Endothelial cell of umbilical vein (primary cell): ENCODE measurements around the gene LANCL1. TPM values are rescaled to one million over a fixed set of nuclear protein-coding genes. Genes with fewer than 3 reads are reported as not detected.

Experiments used
- BruUV-seq: library from RNA; stranded (reverse); fragments of 400-500 nt; replicated peaks from 2 replicates; lab custom pipeline; 2021; lab: Mats Ljungman, UMichigan
- CTCF ChIA-PET: fragments of 300-600, 350-600 bp; sonication (Branson Sonifier 250); formaldehyde crosslinking; loops from one replicate; lab custom pipeline; 2021; ENCODE audit warnings: antibody characterized with exemption, inconsistent platforms; lab: Charles Lee
- POLR2A ChIA-PET: fragments of 300-600, 350-600 bp; sonication (Branson Sonifier 250); formaldehyde crosslinking; loops from one replicate; lab custom pipeline; 2021; ENCODE audit warnings: antibody characterized with exemption, inconsistent platforms; lab: Charles Lee
- DNase-seq: peaks from one replicate; pipeline ENCODE4 v3.0.0-alpha.2; 2011; ENCODE audit warnings: low read depth, low spot score
- FAIRE-seq: peaks from 2 replicates; lab custom pipeline; 2011; peaks lifted over from hg19 to GRCh38; lab: Jason Lieb, UNC
- H2AFZ ChIP-seq: 2 replicates; pipeline ENCODE4 v1.6.0; 2012; ENCODE audit warnings: low read depth, low read length, control low read depth, inconsistent platforms
- H3K27ac ChIP-seq: 2 replicates; pipeline ENCODE4 v1.5.1; 2011; ENCODE audit warnings: low read depth, mild to moderate bottlenecking, control low read depth, low read length, moderate library complexity; ENCODE audit not compliant: insufficient read depth
- H3K27me3 ChIP-seq, 2 experiments: 2 replicates each; pipeline versions ENCODE4 v1.6.0 to v1.6.1; 2011; ENCODE audit warnings: low read length in 2 of 2, mixed read lengths in 1 of 2; ENCODE audit not compliant: control insufficient read depth in 2 of 2, insufficient read depth in 2 of 2
- H3K36me3 ChIP-seq, 2 experiments: 2 replicates in 1 of 2; 3 replicates in 1 of 2; pipeline ENCODE4 v1.5.1; 2011; ENCODE audit warnings: low read length in 2 of 2, mild to moderate bottlenecking in 1 of 2, moderate library complexity in 1 of 2; ENCODE audit not compliant: control insufficient read depth in 2 of 2, insufficient read depth in 2 of 2; ENCODE audit errors: extremely low read depth in 1 of 2
- H3K4me1 ChIP-seq: 3 replicates; pipeline ENCODE4 v1.5.1; 2011; ENCODE audit warnings: mild to moderate bottlenecking, low read length; ENCODE audit not compliant: control insufficient read depth, insufficient read depth; ENCODE audit errors: extremely low read depth
- H3K4me2 ChIP-seq: 2 replicates; pipeline ENCODE4 v1.6.1; 2011; ENCODE audit warnings: low read length, control low read depth, mixed read lengths; ENCODE audit not compliant: insufficient read depth
- H3K4me3 ChIP-seq, 3 experiments: fragments of 200-600 bp in 1 of 3; sonication (generic), shearing (Covaris generic) in 1 of 3; replicated peaks in 1 of 3; 2 replicates each; pipeline ENCODE4 v1.5.1; 2011 to 2016; ENCODE audit warnings: control low read depth in 3 of 3, low read length in 3 of 3, mild to moderate bottlenecking in 2 of 3, inconsistent platforms in 1 of 3, low read depth in 1 of 3, moderate library complexity in 1 of 3; ENCODE audit not compliant: insufficient read depth in 1 of 3
- H3K79me2 ChIP-seq: 2 replicates; pipeline ENCODE4 v1.6.0; 2012; ENCODE audit warnings: low read length, inconsistent platforms; ENCODE audit not compliant: control insufficient read depth, insufficient read depth
- H3K9ac ChIP-seq: replicated peaks from 2 replicates; pipeline ENCODE3; 2011; ENCODE audit warnings: low read length, control low read depth; ENCODE audit not compliant: insufficient read depth; ENCODE audit errors: extremely low read depth
- H3K9me1 ChIP-seq: replicated peaks from 3 replicates; pipeline ENCODE4 v1.6.0; 2011; ENCODE audit warnings: mild to moderate bottlenecking, low read length; ENCODE audit not compliant: control insufficient read depth, insufficient read depth; ENCODE audit errors: extremely low read depth
- H3K9me3 ChIP-seq: replicated peaks from 2 replicates; pipeline ENCODE4 v1.5.1; 2012; ENCODE audit warnings: low read length, inconsistent platforms; ENCODE audit not compliant: control insufficient read depth, insufficient read depth
- H4K20me1 ChIP-seq: replicated peaks from 2 replicates; pipeline ENCODE3; 2011; ENCODE audit warnings: mild to moderate bottlenecking, low read length; ENCODE audit not compliant: control insufficient read depth, insufficient read depth; ENCODE audit errors: extremely low read depth
- GATA2 ChIP-seq: IDR thresholded peaks from 2 replicates; pipeline ENCODE4 v1.7.0; 2011; ENCODE audit warnings: low read depth, mild to moderate bottlenecking, moderate library complexity, mixed read lengths, low read length; ENCODE audit not compliant: insufficient read length, insufficient read depth
- JUN ChIP-seq: IDR thresholded peaks from 2 replicates; pipeline ENCODE4 v1.6.1; 2011; ENCODE audit warnings: borderline replicate concordance, low read depth; ENCODE audit not compliant: insufficient read length, insufficient read depth
- MYC ChIP-seq: IDR thresholded peaks from one replicate; pipeline ENCODE4 v1.6.1; 2011; ENCODE audit warnings: mild to moderate bottlenecking, low read depth, low read length
- POLR2A ChIP-seq: IDR thresholded peaks from 2 replicates; pipeline ENCODE4 v1.6.1; 2012; ENCODE audit warnings: low read depth, mild to moderate bottlenecking, control low read depth, low read length
- POLR2AphosphoS5 ChIP-seq: IDR thresholded peaks from 2 replicates; pipeline ENCODE4 v1.6.1; 2012; ENCODE audit warnings: low read depth, mild to moderate bottlenecking, control low read depth, low read length, moderate library complexity; ENCODE audit not compliant: insufficient read depth
- dilution Hi-C: fragments of 300-500 bp; cut with MboI; formaldehyde crosslinking; loops from one replicate; pipeline ENCODE4 v1.15.0; 2019; ENCODE audit warnings: low sequenced_read_pairs; ENCODE audit not compliant: extremely low pct_ligation_motif_present
- intact Hi-C: fragments of 100-400 bp; cut with micrococcal nuclease; formaldehyde crosslinking; loops from one replicate; pipeline ENCODE4 v1.10.0; 2022
- polyA plus RNA-seq, 4 experiments: library from polyadenylated mRNA; depleted of rRNA in 3 of 4; stranded (reverse) in 3 of 4; unstranded in 1 of 4; fragments of >200 nt; gene quantifications; 2 replicates each; pipeline versions ENCODE4 v1.2.1 to v1.2.3, GENCODE V29; 2011 to 2012; ENCODE audit warnings: missing spikeins in 1 of 4
- total RNA-seq: library from RNA; stranded (reverse); gene quantifications from 2 replicates; pipeline ENCODE4 v1.2.3, GENCODE V29; 2021
- TF ChIP-seq, protein P1 (sequence below), 2 donors: IDR thresholded peaks; 1 replicate in 1 of 2; 2 replicates in 1 of 2; pipeline ENCODE4 v1.5.1; 2011; ENCODE audit warnings: low read length in 2 of 2, mild to moderate bottlenecking in 2 of 2, moderate library complexity in 2 of 2, control low read depth in 1 of 2, inconsistent platforms in 1 of 2, low read depth in 1 of 2; ENCODE audit not compliant: insufficient read depth in 1 of 2; ENCODE audit errors: extremely low read depth in 1 of 2
- TF ChIP-seq, protein P2 (sequence below): IDR thresholded peaks from 2 replicates; pipeline ENCODE4 v1.6.1; 2011; ENCODE audit not compliant: insufficient read depth, insufficient read length

Gene LANCL1
- total and polyA plus RNA-seq, 2 donors (not counting 3 experiments of a cell fraction or from before 2014, with no cell fraction given): 22.9 to 24.2 TPM

DNA sequence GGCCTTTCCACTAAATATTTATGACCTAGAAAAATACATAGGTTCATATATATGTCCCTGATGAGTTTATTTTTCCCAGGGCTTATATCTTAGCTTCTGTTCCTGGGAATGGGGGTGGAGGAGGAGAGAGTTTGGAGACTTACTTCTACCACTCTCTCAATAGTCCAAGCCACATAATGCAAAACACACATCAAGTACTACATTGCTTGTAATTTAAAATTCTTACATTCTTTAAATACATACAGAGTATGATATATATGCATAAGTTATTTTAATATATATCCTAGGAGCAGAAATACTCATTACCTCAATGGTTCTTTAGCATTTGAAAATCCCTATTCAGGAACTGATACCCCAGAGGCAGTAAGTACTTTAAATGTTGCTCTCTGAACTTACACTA lies 88.4 kb downstream of the LANCL1 start:
- no peak for FAIRE-seq
- no peaks in the 10 kb centered on the region for H4K20me1 ChIP-seq
- no TSS peak for BruUV-seq
- no peaks in the 10 kb centered on the region for H3K79me2 ChIP-seq
- POLR2A ChIA-PET: no interaction called here
- no peak overlapping the region for H3K4me2 ChIP-seq
- no peak overlapping the region for H3K27ac ChIP-seq
- intact Hi-C loops (no loop called here), dilution Hi-C loops (no loop called here)
- no peaks in the 10 kb centered on the region for H3K9me3 ChIP-seq
- no peak for DNase-seq
- no peak overlapping the region for H3K9ac ChIP-seq
- no peaks in the 10 kb centered on the region for H3K4me1 ChIP-seq
- no peak overlapping the region for H2AFZ ChIP-seq
- no peaks in the 10 kb centered on the region for H3K36me3 ChIP-seq
- no peak for TF ChIP-seq POLR2AphosphoS5
- no peak for TF ChIP-seq MYC
- TF ChIP-seq GATA2: no peak
- TF ChIP-seq JUN: no peak
- no peak for TF ChIP-seq POLR2A
- TF ChIP-seq, protein P1, sequence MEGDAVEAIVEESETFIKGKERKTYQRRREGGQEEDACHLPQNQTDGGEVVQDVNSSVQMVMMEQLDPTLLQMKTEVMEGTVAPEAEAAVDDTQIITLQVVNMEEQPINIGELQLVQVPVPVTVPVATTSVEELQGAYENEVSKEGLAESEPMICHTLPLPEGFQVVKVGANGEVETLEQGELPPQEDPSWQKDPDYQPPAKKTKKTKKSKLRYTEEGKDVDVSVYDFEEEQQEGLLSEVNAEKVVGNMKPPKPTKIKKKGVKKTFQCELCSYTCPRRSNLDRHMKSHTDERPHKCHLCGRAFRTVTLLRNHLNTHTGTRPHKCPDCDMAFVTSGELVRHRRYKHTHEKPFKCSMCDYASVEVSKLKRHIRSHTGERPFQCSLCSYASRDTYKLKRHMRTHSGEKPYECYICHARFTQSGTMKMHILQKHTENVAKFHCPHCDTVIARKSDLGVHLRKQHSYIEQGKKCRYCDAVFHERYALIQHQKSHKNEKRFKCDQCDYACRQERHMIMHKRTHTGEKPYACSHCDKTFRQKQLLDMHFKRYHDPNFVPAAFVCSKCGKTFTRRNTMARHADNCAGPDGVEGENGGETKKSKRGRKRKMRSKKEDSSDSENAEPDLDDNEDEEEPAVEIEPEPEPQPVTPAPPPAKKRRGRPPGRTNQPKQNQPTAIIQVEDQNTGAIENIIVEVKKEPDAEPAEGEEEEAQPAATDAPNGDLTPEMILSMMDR (IDR thresholded peaks at IDR 0.05; ENCODE audit: extremely low read depth in 1 of 2, insufficient read depth in 1 of 2, low read depth in 1 of 2, low read length in 2 of 2): no peak
- TF ChIP-seq, protein P2, sequence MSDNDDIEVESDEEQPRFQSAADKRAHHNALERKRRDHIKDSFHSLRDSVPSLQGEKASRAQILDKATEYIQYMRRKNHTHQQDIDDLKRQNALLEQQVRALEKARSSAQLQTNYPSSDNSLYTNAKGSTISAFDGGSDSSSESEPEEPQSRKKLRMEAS: no peak
- CTCF ChIA-PET: no interaction called here
- no peak overlapping the region for H3K4me3 ChIP-seq
- H3K9me1 ChIP-seq: no peaks in the 10 kb centered on the region
- no peaks in the 10 kb centered on the region for H3K27me3 ChIP-seq
